GM19438 (cell line): Measurements from ENCODE around the gene IGFL3.
"Not testable (repeated sequence)": the region's sequence is repeated elsewhere in the genome, so short reads cannot be mapped to it uniquely, and the experiment has no call there.

ENCODE experiments used
- ATAC-seq: cut with Tn5 transposase; IDR thresholded peaks from one replicate; pipeline ENCODE4 v1.9.1; 2021; ENCODE audit warnings: low read depth; ENCODE audit not compliant: unreplicated experiment

The IGFL3 gene

GRCh38 chr19:46078573-46079332, 45.7 kb downstream of the IGFL3 start:
- not testable (repeated sequence) for ATAC-seq

GRCh38 chr19:46077815-46078167, 46.7 kb downstream of the IGFL3 start:
- no peak for ATAC-seq

- no peak for ATAC-seq
Observed at GRCh38 chr19:46076951-46077814, 47.3 kb downstream of the IGFL3 start.

- ATAC-seq: no peak
Observed at GRCh38 chr19:46076031-46076880, 48.2 kb downstream of the IGFL3 start.

GRCh38 chr19:46073268-46073922, 51.1 kb downstream of the IGFL3 start:
- no peak for ATAC-seq
